GM13976 (cell line): ENCODE measurements around the gene TMEM184B.

ENCODE experiments used
- DNase-seq: peaks from one replicate; pipeline ENCODE4 v3.0.0; 2012; ENCODE audit warnings: low spot score
- CTCF ChIP-seq: IDR thresholded peaks from 2 replicates; pipeline ENCODE4 v1.5.1; 2012; ENCODE audit warnings: borderline replicate concordance, mild to moderate bottlenecking; ENCODE audit not compliant: insufficient read depth; ENCODE audit errors: extremely low read depth, missing control alignments, control extremely low read depth
- in situ Hi-C: fragments of 300-500 bp; cut with MboI; formaldehyde crosslinking; loops from one replicate; pipeline ENCODE4 v1.12.0; 2022; ENCODE audit warnings: low sequenced_read_pairs, mixed read lengths, inconsistent platforms; ENCODE audit not compliant: unreplicated experiment

The TMEM184B gene

GRCh38 chr22:38212442-38212841, 60.4 kb downstream of the TMEM184B start:
- no peak for TF ChIP-seq CTCF
- in situ Hi-C loops: no loop called here
- DNase-seq: no peak

GRCh38 chr22:38211556-38211955, 61.3 kb downstream of the TMEM184B start:
- TF ChIP-seq CTCF: no peak
- in situ Hi-C loops: no loop called here
- no peak for DNase-seq

GRCh38 chr22:38208551-38208968, 64.2 kb downstream of the TMEM184B start:
- DNase-seq: no peak
- TF ChIP-seq CTCF: no peak
- in situ Hi-C loops: no loop called here

- in situ Hi-C loops: no loop called here
- no peak for TF ChIP-seq CTCF
- no peak for DNase-seq
These were observed 64.8 kb downstream of the TMEM184B start for GRCh38 chr22:38207898-38208432.

GRCh38 chr22:38205261-38206128, 67.3 kb downstream of the TMEM184B start:
- DNase-seq: no peak
- in situ Hi-C loops: no loop called here
- no peak for TF ChIP-seq CTCF

GRCh38 chr22:38204784-38205183, 68.0 kb downstream of the TMEM184B start:
- no peak for TF ChIP-seq CTCF
- DNase-seq: peak; percentile 61
- in situ Hi-C loops: no loop called here
